Measurements from ENCODE around the gene PIM1.

GRCh38 chr6:37222125-37222967, 52.4 kb downstream of the PIM1 start:
- TF ChIP-seq POLR2AphosphoS5 (IDR thresholded peaks at IDR 0.05; ENCODE audit: borderline replicate concordance, low read depth, low read length) = peak; percentile 65
- no peak for TF ChIP-seq EZH2 (IDR thresholded peaks at IDR 0.05)
